Cardiac muscle cell (in vitro differentiated cells and primary cell): Measurements from ENCODE around the gene ANGPTL1. TPM values are rescaled to one million over a fixed set of nuclear protein-coding genes. Genes with fewer than 3 reads are reported as not detected.

Experiments used
- DNase-seq, 2 donors: peaks; one replicate each; pipeline versions ENCODE4 v3.0.0 to v3.0.0-alpha.2; 2010 to 2017; ENCODE audit warnings: low read depth in 1 of 2, low spot score in 1 of 2
- H3K27ac ChIP-seq: fragments of 200-600 bp; sonication (generic); 2 replicates; pipeline ENCODE4 v1.5.1; 2016
- H3K27me3 ChIP-seq: fragments of 200-600 bp; sonication (generic); 2 replicates; pipeline ENCODE4 v1.6.0; 2016; ENCODE audit warnings: control low read depth
- H3K36me3 ChIP-seq: fragments of 200-600 bp; sonication (generic); 2 replicates; pipeline ENCODE4 v1.5.1; 2016; ENCODE audit warnings: control low read depth
- H3K4me1 ChIP-seq: fragments of 200-600 bp; sonication (generic); 2 replicates; pipeline ENCODE4 v1.8.1; 2017; ENCODE audit warnings: low read depth, mild to moderate bottlenecking, mixed run types
- H3K4me3 ChIP-seq: fragments of 200-600 bp; sonication (generic); 2 replicates; pipeline ENCODE4 v1.5.1; 2016; ENCODE audit warnings: mild to moderate bottlenecking
- H3K9me3 ChIP-seq: fragments of 200-600 bp; sonication (generic); 2 replicates; pipeline ENCODE4 v1.5.1; 2017; ENCODE audit warnings: low read depth, mild to moderate bottlenecking, control low read depth
- polyA plus RNA-seq: library from polyadenylated mRNA; unstranded; fragments of >200 nt; fragmentation: Nextera tagmentation; extraction: Ambion mirVana; gene quantifications from 2 replicates; pipeline ENCODE4 v1.2.1, GENCODE V29; 2016
- total RNA-seq: library from RNA; depleted of rRNA; stranded (reverse); fragments of >200 nt; gene quantifications from 2 replicates; pipeline ENCODE4 v1.2.3, GENCODE V29; 2016
- TF ChIP-seq, protein P1 (sequence below): IDR thresholded peaks from 2 replicates; pipeline ENCODE4 v1.5.1; 2012; ENCODE audit warnings: low read depth, mild to moderate bottlenecking, low read length

ANGPTL1 gene
- total and polyA plus RNA-seq, 2 experiments from 2014 or later: not detected

DNA sequence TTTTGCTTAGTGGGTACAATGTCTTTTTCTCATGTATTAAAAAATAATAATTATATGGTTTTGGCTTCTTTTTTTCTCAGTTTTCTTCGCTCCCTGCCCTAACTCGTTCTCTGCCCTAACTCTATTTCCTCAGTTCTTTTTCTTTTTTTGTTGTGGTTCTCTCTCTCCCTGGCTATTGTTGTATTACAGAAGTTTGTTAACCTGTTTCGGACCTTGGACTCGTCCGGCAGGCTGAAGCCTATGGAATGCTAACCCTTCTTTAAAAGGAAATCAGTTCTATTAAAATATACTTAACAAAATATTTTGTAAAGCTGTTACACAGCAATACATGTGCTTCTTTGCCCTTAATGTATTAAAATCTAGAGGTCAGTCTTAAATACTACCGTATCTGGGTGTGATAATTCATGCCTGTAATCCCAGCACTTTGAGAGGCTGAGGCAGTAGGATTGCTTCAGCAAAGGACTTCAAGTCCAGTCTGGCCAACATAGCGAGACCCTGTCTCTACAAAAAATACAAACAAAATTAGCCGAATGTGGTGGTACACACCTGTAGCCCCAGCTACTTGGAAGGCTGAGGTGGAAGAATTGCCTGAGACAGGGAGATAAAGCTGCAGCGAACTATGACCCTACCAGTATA, 64.1 kb downstream of the ANGPTL1 start:
- TF ChIP-seq, protein P1, sequence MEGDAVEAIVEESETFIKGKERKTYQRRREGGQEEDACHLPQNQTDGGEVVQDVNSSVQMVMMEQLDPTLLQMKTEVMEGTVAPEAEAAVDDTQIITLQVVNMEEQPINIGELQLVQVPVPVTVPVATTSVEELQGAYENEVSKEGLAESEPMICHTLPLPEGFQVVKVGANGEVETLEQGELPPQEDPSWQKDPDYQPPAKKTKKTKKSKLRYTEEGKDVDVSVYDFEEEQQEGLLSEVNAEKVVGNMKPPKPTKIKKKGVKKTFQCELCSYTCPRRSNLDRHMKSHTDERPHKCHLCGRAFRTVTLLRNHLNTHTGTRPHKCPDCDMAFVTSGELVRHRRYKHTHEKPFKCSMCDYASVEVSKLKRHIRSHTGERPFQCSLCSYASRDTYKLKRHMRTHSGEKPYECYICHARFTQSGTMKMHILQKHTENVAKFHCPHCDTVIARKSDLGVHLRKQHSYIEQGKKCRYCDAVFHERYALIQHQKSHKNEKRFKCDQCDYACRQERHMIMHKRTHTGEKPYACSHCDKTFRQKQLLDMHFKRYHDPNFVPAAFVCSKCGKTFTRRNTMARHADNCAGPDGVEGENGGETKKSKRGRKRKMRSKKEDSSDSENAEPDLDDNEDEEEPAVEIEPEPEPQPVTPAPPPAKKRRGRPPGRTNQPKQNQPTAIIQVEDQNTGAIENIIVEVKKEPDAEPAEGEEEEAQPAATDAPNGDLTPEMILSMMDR: no peak
- Histone ChIP-seq H3K27ac (no peak overlapping the region), H3K36me3 (peaks cover 6% of the 10 kb centered on the region), H3K4me1 (peaks cover 5% of the 10 kb centered on the region), H3K9me3 (no peaks in the 10 kb centered on the region), H3K27me3 (no peaks in the 10 kb centered on the region), H3K4me3 (no peak overlapping the region)
- no peak for DNase-seq

DNA sequence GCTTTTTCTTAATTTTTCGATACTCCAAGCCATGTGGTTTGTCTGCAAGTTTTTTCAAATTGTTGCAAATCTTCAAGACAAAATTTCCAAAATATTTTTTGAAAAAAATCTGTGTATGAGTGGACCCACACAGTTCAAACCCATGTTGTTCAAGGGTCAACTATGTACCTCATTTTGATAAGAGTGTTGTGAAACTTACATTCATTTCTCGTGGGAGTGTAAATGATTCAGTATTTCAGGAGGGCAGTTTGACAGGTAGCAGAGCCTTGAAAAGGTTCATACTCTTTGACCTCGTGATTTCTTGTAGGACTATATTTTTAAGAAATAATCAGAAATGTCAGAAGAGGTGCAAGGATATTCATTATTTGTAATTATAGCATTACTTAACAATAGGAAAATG, 68.0 kb downstream of the ANGPTL1 start:
- no peak overlapping the region for H3K4me3 ChIP-seq
- DNase-seq: no peak

More for the DNA sequence above, 68.0 kb downstream of the ANGPTL1 start:
- Histone ChIP-seq H3K36me3 (peaks cover 3% of the 10 kb centered on the region), H3K4me1 (peaks cover 5% of the 10 kb centered on the region), H3K9me3 (no peaks in the 10 kb centered on the region), H3K27me3 (no peaks in the 10 kb centered on the region), H3K27ac (no peak overlapping the region)
- TF ChIP-seq, protein P1: no peak

Other genes with a start within 250 kb of the ANGPTL1 start
- gene RALGPS2, start 145.8 kb downstream of the ANGPTL1 start, total RNA-seq: 27.3 and 49.5 TPM in 2 replicates
- gene RALGPS2, start 145.8 kb downstream of the ANGPTL1 start, polyA plus RNA-seq: 10.3 and 16.5 TPM in 2 replicates
- 16.2 and 23.0 TPM in 2 replicates for gene FAM20B, start 154.8 kb upstream of the ANGPTL1 start, total RNA-seq
- 8.4 and 10.9 TPM in 2 replicates for gene FAM20B, start 154.8 kb upstream of the ANGPTL1 start, polyA plus RNA-seq
- 26.5 and 29.0 TPM in 2 replicates for gene TOR3A, start 211.0 kb upstream of the ANGPTL1 start, total RNA-seq
- gene TOR3A, start 211.0 kb upstream of the ANGPTL1 start, polyA plus RNA-seq: 21.4 and 29.5 TPM in 2 replicates